Osteoblast (primary cell): ENCODE measurements around the gene CUX1. TPM values are rescaled to one million over a fixed set of nuclear protein-coding genes. Genes with fewer than 3 reads are reported as not detected.
A peak's percentile ranks its signal among the peaks of the same experiment; 100 is the strongest.

Experiments
- DNase-seq: peaks from one replicate; pipeline ENCODE4 v3.0.0; 2011; ENCODE audit warnings: low spot score, mixed read lengths; ENCODE audit not compliant: insufficient read length; ENCODE audit errors: missing footprints
- H2AFZ ChIP-seq: 2 replicates; pipeline ENCODE4 v1.6.0; 2011; ENCODE audit warnings: mild to moderate bottlenecking, low read length
- H3K27ac ChIP-seq: 2 replicates; pipeline ENCODE4 v1.5.1; 2011; ENCODE audit warnings: mild to moderate bottlenecking, low read depth, low read length, moderate library complexity
- H3K27me3 ChIP-seq: 2 replicates; pipeline ENCODE4 v1.6.0; 2012; ENCODE audit warnings: mild to moderate bottlenecking, control low read depth, inconsistent platforms, low read length, moderate library complexity; ENCODE audit not compliant: insufficient read depth
- H3K36me3 ChIP-seq: 2 replicates; pipeline ENCODE4 v1.5.1; 2011; ENCODE audit warnings: mild to moderate bottlenecking, low read length, control low read depth, moderate library complexity; ENCODE audit not compliant: insufficient read depth
- H3K4me1 ChIP-seq: 2 replicates; pipeline ENCODE4 v1.5.1; 2011; ENCODE audit warnings: mild to moderate bottlenecking, low read length, control low read depth, moderate library complexity; ENCODE audit not compliant: insufficient read depth
- H3K4me2 ChIP-seq: 2 replicates; pipeline ENCODE4 v1.6.0; 2011; ENCODE audit warnings: mild to moderate bottlenecking, low read length; ENCODE audit not compliant: insufficient read depth
- H3K4me3 ChIP-seq: fragments of 200-600 bp; sonication (generic); 3 replicates; pipeline ENCODE4 v1.5.1; 2012; ENCODE audit warnings: mild to moderate bottlenecking, low read length, inconsistent platforms; ENCODE audit not compliant: insufficient read depth
- H3K79me2 ChIP-seq: 2 replicates; pipeline ENCODE4 v1.6.0; 2012; ENCODE audit warnings: mild to moderate bottlenecking, low read length, control low read depth, inconsistent platforms; ENCODE audit not compliant: insufficient read depth
- H3K9me3 ChIP-seq: 2 replicates; pipeline ENCODE4 v1.5.1; 2011; ENCODE audit warnings: low read depth, low read length, control low read depth
- H4K20me1 ChIP-seq: 2 replicates; pipeline ENCODE4 v1.6.0; 2012; ENCODE audit warnings: mild to moderate bottlenecking, low read length, control low read depth; ENCODE audit not compliant: insufficient read depth
- CTCF ChIP-seq: IDR thresholded peaks from 2 replicates; pipeline ENCODE4 v1.5.1; 2011; ENCODE audit warnings: mild to moderate bottlenecking, low read depth, low read length, moderate library complexity; ENCODE audit errors: extremely low read depth
- total RNA-seq: library from RNA; depleted of rRNA; stranded (reverse); fragments of >200 nt; gene quantifications from 2 replicates; pipeline ENCODE4 v1.2.3, GENCODE V29; 2012

CUX1 gene
- total RNA-seq, 1 donor, result 41.6 TPM

DNA sequence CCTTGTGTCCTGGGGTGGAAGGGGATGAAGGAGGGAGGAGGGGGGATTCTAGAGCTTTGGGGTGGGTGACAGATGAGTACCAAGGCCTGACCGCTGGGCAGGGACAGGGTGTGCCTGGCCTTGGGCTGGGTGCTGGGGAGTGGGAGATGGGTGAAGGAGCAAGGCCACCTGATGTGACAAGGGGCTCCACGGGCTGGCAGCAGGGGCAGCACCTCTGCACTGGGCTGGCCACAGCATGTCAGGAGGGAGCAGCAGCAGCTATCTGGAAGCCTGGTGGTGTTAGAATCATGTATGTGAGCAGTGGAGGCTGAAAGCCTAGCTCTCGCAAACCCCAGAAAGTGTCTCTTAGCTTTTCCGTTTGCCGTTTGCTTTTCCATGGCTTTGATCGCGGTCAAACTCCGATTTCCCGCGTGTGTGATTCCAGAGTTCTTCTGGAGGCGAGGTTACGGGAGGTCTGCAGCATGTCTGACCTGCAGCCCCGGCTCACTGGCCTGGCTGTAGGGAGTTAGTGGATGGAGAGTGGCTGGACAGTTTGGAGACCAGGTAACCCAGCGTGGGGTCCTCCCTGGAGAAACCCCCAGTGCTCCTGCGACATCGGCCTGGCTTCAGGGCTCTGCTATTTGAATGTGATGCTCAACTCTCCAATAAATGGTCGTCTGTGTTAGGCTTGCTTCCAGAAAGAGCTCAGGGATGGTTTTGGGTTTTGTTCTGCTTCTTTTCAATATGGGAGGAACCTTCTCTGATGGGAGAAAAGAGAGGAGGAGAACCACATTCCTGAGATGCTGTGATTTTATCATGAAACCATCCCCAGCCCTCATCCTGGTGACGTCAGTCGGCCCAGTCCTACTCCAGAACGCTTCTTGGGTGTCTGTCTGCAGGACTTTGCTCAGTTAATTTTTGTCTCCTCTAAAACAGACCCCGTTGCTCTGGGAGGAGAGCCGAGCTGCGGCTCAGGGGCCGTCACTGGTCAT, 105.5 kb downstream of the CUX1 start:
- Histone ChIP-seq H3K36me3 (peaks cover 10% of the 10 kb centered on the region), H3K4me1 (peaks cover 28% of the 10 kb centered on the region), H3K4me2 (peak overlapping the region; percentile 69), H3K79me2 (peaks cover 41% of the 10 kb centered on the region), H3K9me3 (no peaks in the 10 kb centered on the region), H4K20me1 (peaks cover 3% of the 10 kb centered on the region), H3K27ac (peak overlapping the region; percentile 94), H3K4me3 (no peak overlapping the region), H2AFZ (no peak overlapping the region), H3K27me3 (no peaks in the 10 kb centered on the region)
- peak; percentile 92 for DNase-seq
- TF ChIP-seq CTCF, result no peak

DNA sequence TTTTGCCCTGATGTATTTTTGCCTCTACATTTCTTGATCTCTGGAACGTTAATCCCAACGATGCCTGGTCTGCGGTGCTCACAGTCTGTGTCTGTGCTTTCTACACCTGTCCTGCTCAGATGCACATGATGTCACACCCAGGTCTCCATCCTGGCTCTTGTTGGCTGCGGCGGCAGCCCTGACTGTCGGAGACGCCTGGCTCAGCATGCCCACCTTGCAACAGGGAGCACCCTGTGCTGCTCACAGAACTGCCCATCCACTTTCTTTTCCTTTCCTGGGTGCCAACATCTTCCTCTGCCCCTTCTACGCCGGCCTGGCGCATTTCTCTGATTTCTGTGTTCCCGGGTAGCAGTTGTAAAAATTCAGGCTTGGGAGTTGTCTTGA, 106.2 kb downstream of the CUX1 start:
- H3K27ac ChIP-seq, result peak overlapping the region; percentile 94
- H3K4me2 ChIP-seq, result peak overlapping the region; percentile 69
- no peak overlapping the region for H2AFZ ChIP-seq
- peak overlapping the region; percentile 40 for H3K4me3 ChIP-seq
- TF ChIP-seq CTCF, result no peak
- H3K4me1 ChIP-seq, result peaks cover 28% of the 10 kb centered on the region
- peaks cover 6% of the 10 kb centered on the region for H3K36me3 ChIP-seq
- no peaks in the 10 kb centered on the region for H3K27me3 ChIP-seq
- no peak for DNase-seq
- peaks cover 3% of the 10 kb centered on the region for H4K20me1 ChIP-seq
- H3K9me3 ChIP-seq, result no peaks in the 10 kb centered on the region
- H3K79me2 ChIP-seq, result peaks cover 41% of the 10 kb centered on the region

DNA sequence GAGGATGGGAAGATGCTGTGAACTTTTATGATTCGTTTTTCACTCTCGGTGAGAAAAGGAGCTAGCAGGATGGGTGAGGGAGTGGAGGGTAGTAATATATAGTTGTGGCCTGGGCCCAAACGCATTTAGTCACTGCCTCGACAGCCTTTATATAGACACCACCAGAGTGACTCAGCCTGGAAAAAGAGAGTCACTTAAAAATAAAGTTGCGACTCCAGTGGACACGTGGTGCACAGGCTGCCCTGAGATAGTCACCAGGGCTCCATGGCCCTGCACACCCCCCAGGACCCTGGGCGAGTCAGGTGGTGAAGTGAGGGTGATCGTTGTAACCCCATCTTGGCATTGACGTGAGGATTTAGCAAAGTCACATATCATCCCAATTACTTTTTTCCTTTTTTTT, 106.7 kb downstream of the CUX1 start:
- Histone ChIP-seq H2AFZ (peak overlapping the region; percentile 24), H3K27me3 (no peaks in the 10 kb centered on the region), H4K20me1 (peaks cover 3% of the 10 kb centered on the region), H3K4me1 (peaks cover 28% of the 10 kb centered on the region), H3K9me3 (no peaks in the 10 kb centered on the region), H3K27ac (peak overlapping the region; percentile 94), H3K36me3 (peaks cover 5% of the 10 kb centered on the region), H3K79me2 (peaks cover 41% of the 10 kb centered on the region), H3K4me2 (peak overlapping the region; percentile 69), H3K4me3 (peak overlapping the region; percentile 40)
- peak; percentile 96 for DNase-seq
- no peak for TF ChIP-seq CTCF

DNA sequence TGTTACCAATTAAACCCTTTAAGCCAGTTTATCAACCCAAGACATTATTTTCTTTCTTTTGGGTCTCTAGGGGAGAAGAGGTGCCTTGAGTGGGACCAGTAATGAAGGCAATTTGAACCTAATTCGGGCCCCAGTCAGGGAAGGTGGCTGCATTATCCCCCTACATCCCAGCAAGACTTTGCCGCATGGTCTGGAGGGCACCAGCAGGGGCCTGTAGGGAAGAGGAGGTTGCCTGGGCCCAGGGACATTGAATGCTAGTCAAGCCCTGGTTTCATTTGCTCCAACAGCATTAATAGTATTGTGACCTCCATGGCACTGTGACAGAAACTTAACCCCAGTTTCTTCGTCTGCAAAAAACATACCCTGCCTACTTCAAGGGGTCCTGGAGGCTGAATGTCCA, 108.8 kb downstream of the CUX1 start:
- H3K4me3 ChIP-seq, result no peak overlapping the region
- H3K27ac ChIP-seq, result no peak overlapping the region
- H3K27me3 ChIP-seq, result no peaks in the 10 kb centered on the region
- H3K36me3 ChIP-seq, result peaks cover 3% of the 10 kb centered on the region
- no peak for TF ChIP-seq CTCF
- no peak overlapping the region for H3K4me2 ChIP-seq
- peaks cover 28% of the 10 kb centered on the region for H3K4me1 ChIP-seq
- DNase-seq, result no peak
- peaks cover 2% of the 10 kb centered on the region for H3K9me3 ChIP-seq
- no peak overlapping the region for H2AFZ ChIP-seq
- H3K79me2 ChIP-seq, result peaks cover 46% of the 10 kb centered on the region
- peaks cover 10% of the 10 kb centered on the region for H4K20me1 ChIP-seq
